ENCODE measurements around the gene PLCB4.

Gene PLCB4

DNA sequence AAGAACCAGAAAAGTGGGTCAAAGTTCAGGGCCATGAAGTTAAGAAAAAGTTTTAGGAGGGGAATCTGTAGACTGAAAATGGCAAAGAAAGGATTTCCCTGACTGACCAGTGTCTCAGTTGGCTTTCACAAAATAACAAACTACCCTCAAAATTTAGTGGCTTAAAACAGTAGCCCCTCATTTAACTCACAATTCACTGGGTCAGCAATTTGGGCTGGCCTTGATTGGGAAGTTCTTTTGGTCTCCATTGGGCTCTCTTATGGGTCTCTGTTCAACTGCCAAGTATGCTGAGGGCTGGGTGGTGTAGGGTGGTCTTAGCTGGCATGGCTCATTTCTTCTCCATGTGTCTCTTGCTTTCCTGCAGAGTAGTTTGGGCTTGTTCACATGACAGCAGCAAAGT is 161.5 kb downstream of the PLCB4 start:
- no peak for DNase-seq

DNA sequence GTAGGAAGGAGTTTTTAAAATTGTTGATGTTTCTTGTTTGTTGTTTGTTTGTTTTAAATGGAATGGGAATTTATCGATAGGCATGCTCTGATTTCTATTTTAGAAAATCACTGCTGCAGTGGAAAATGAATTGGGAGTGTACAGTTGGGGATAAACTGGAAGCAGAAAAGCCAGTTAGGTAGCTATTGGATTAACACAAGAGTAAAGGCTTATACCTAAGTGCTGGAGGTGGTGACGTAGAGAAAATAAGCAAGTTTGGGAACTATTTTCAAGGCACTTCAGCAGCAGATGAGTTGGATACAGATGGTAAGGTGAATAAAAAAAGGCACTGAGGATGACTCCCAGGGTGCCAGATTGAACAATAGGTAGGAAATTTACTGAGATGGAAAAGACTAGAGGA is 164.9 kb downstream of the PLCB4 start:
- no peak for DNase-seq

DNA sequence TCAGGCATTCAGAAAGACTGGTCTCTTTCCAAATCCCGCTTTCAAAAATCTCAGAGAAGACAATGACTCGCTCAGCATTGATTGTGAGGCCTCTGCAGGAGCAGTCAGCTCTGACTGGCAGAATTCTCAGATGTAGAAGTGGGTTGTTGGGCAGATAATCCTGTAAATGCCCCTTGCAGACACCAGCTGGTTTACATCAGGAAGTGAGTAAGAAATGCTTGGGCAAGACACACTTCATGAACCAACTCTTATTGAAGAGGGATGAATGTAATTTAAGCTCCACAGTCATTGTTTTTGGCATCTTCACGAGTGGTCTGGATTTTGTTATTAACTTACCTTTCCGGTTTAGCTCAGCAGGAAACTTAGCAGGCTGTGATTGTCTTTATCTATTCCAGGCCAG is 166.6 kb downstream of the PLCB4 start:
- no peak for DNase-seq

DNA sequence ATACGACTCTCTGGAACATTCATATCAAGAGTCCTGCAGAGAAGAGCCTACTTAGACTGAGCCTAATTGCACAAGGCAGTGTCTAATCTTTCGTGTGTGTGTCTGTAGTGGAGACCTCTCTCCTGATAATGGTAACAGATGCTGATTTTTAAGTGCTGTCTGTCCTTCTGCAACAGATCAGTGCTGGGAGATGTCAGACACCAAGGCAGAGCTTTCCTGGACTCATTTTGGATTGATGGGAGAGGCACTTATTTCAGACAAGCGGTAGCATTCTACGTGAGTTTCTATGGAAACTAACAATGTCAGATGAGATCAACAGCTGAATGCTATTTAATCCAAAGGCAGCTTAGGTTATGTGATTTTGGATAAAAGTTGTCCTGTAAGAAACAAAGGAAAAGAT is 167.6 kb downstream of the PLCB4 start:
- DNase-seq: no peak

DNA sequence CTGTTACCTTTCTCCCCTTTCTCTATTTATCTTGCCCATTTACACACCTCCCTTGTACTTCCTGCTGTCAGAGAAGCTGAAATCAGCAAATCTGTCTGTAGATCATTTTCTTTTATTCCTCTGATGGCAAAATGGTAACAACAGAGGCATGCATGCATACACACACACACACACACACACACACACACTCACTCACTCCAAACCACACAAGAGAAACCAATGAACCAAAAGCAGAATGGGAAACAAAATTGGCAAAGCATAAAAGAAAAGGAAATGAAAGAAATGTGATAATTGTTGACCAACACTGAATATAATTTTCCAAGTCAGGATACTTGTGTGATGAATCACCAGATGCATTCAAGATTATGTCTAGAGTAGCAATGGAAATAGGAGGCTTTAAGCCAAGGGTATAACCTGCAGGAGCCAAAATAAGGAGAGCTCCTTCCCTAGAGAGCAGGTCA is 172.4 kb downstream of the PLCB4 start:
- no peak for DNase-seq

DNA sequence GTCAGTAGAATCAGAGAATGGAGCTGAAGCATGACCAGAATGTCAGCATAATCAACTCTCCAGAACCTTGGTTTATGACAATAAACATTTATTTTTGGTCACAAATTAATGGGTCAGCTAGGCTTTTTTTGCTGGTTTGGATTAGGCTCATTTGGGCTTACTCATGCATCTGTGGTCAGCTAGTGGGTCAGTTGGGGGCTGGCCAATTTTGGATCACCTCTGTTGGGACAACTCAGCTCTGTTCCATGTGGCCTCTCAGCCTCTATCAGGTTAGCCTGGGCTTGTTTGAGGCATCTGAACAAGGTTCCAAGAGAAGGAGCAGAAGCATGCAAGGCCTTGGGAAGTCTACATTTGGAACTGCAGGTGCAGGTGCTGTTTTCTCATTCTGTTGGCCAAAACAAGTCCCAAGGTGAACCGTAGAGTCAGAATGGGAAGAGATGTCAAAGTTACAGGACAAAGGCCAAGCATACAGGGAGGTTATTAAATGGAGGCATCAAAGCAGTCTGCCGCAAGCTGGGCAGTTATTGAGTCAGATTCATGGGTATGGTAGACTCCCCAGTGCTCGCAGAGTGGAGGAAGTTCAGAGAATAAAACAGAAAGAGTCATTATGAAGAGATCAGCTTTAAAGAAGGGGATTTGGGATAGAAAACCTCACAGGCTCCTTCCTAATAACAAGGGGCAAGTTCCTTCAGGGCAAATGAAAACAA is 173.0 kb downstream of the PLCB4 start:
- no peak for DNase-seq

DNA sequence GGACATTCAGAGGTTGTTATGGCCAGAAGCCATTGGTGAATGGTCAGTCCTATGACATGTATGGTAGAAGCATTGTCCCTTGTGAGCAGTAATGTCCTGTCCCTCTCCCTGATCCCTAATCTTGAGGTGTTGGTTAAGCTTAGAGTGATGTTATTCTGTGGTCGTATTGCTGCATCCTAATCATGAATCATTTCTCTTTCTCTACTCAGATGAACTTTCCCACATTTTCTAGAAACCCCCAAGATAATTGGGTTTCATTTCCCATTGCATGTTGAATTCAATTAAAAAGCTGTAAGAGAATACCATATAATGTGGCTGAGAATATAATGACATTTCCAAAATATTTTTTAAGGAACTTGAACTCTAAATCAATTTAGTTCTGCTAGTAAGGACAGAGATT is 175.1 kb downstream of the PLCB4 start:
- no peak for DNase-seq

DNA sequence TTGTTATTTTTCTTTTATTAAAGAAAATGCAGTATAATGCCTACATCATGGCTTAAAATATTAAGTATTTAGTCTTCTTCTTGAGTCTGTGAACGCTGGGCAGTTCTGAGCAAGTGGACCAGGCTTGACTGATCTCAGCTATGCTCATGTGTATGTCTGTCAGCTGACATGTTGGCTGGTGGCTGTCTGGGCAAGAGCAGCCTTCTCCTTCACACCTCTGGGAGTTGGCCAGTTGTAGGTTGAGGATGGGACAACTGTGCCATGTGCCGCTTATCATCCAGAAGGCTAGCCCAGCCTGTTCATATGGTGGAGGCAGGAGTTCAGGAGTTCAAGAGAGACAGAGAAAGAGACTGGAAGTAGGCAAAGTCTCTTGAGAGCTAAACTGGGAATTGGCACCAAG is 175.9 kb downstream of the PLCB4 start:
- DNase-seq: no peak

DNA sequence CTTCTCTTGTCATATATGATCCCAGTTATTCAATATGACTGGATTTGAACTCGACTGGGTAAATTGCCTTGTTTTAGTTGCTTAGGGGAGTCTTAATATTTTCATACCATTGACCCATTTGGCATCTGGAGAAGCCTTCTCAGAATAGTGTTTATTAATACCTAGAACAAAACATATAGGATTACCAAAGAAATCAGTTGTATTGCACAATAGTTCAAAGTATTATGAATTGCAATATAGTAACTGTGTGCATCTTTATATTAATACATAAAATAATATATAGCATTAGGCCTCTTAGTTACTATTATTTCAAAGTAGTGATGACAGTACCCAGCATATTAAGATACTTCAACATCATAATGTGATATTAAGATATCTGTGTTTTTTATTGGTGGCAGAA is 177.8 kb downstream of the PLCB4 start:
- DNase-seq: no peak

DNA sequence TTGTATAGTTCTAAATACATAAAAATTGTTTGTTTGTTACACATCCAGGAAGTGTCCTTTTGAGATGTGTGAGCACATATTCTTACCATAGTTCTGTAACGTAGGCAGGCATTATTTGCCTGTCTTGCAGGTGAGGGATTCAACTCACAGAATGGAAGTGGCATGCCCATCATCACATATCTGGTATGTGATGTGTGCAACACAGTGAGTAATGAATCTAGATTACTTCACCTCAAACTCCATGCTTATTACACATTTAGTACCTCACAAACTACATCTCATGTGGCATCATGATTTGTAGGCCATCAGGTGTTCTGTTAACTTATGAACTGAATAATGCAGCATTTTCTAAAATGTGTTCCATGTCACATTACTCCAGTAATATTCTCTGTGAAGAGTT is 181.6 kb downstream of the PLCB4 start:
- no peak for DNase-seq

DNA sequence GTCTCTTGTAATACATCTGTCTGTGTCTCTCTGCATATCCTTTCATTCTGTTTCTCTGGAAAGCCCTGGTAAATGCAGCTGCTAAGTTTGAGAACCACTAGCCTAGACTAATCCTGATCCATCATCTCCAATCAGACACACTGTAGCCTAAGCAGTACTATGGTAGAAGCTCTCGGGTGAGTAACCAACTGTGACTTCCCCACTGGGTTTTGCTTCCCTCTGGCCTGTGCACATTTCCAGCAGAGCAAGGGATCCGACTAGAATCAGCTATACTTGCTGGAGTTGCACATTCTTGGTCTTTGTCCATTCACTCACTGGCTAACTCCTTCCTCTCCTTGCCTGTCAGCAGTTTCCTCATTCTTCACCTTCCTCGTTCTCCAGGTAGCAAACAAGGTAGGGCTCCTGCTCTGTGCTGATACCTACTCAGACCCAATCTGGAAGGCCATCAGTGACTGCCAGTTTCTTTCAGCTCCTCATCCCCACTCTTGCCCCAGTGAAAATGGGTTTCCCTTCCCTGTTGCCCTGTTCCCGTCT is 184.2 kb downstream of the PLCB4 start:
- no peak for DNase-seq

DNA sequence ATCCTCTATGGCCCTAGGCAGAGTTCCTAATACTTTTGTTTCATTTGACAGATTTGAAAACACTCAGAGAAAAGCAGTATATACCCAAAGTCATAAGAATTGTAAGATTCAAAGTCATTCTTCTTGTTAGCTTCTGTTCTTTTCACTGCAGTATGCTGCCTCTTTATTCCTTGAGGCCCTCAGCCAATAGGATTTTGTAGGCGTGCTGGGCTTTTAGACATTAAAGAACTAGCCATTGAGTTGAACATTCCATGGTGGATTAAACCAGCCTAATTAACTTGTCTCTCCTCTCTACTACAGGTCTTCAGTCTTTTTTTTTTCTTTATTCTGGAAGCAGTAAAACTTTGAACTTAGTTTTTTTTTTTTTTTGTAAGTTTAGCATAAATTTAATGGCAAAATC is 186.3 kb downstream of the PLCB4 start:
- DNase-seq: no peak

DNA sequence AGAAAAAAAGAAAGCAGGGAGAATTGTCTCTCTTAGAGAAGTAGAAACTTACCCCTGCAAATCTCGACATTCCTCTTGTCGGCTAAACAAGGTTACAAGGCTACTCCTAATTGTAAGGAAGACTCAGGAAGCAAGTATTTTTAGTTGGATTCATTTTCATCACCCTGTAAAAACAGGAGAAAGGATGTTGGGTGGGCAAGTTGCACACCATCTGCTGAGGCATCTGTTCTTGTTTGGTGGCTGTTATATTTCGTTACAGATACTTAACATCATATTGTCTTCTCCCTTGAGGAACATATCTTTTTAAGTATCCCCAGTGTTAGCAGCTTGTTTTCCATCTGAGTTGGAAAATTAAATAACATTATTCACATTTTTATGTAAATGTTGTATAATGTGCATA is 187.5 kb downstream of the PLCB4 start:
- DNase-seq: no peak

DNA sequence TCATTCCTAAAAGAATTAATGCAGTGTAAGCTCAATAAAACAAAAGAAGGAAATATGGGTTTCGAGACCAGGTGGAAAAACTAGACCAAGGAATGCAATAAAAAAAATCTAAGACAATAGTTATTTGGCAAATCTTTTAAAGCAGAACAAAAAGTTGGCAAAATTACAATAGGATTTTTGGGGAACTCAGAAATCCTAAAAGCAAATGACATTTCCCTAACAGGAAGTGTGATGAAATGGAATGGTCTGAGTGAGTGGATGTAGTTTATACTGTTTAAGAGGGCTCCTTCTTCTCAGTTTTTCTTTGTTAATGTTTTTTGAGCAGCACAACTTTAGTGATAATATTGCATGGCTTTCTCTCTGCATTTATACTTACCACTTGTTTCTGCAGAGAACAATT is 190.0 kb downstream of the PLCB4 start:
- DNase-seq: no peak

DNA sequence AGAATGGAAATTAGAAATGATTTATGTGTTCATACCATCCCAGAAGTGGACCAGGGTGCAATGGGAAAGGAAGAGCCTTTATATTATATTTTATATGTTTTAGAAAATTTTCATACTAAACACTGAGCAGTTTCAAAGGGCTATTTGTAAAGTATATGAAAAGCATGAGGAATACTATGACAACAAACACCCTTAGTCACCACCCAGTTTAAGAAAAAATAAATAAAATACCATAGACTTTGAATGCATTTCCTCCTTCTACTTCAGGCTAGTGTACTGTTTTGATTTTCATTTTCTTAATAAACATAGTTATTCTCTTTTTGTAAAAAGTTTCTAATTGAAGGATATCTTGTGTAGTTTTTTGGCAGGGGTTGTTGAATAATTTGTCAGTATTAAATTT is 191.1 kb downstream of the PLCB4 start:
- no peak for DNase-seq

DNA sequence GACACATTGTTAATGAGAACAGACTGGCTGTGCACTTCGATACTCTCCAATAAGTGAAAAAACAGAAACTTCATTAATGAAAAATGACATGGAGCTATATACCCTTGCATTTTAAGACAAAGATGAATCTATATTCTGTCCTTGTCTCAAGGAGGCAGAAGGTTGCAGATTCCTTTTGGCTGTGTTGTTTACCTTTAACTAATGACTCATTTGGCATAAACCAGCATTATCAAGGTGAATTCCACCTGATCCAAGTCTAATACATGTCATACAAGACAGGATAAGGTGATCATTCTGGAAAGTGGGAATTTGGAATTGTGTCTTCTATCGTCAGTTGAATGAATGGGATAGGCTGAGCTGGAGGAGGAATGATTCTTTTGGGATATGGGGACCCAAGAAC is 192.9 kb downstream of the PLCB4 start:
- no peak for DNase-seq

DNA sequence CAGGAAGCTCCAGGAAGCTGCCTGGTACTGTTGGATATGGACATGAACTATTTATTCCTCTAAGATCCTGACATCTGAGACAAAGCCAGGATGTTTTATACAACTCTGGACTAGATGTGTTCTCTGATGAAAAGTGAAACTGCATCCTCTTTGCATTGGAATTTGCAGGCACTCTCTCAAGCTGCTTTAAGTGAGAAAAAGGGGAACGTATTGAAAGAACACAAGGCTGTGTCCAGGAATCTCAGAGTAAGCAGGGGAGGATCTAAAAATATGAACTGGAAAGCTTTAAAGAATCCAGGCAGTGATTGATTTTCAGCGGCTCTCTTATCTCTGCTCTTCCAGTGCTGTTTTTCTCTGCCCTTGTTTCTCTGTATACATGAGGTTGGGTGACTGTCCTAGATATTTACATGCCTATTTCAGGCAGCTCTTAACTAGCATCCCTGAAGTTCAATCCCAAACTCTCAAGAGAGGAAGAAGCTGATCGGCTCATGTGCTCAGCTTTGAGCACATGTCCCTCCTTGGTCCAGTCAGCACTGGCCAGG is 193.8 kb downstream of the PLCB4 start:
- no peak for DNase-seq

DNA sequence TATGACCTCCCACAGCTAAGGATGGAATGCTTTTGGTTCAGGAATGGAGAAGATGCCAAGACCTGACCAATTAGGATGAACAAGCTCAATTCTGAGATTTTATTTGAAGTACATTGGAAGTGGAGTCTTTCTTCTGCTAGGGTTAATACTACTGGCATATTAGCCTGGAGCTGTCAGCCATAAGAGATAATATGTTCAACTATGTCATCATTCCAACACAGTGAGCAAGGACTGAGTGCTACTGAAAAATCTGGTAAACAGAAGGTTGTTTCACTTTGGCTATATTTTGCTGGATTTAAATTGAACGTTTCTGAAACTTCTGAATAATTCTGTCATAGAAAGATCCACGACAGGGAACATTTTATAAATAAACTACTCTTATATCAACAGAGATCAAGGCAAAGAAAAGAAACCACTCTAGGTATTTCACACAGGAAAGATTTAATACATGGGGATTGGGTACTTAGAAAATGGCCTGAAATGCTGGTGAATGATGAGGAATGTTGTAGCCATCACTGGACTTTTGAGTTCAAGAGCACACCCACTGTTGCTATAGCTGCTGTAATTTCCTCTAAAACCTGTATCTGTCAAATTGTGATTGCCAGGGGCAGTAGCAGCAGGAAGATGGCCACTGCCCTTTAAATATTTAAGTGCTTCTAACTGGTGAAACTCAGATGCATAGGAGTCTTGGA is 200.5 kb downstream of the PLCB4 start:
- DNase-seq: no peak

DNA sequence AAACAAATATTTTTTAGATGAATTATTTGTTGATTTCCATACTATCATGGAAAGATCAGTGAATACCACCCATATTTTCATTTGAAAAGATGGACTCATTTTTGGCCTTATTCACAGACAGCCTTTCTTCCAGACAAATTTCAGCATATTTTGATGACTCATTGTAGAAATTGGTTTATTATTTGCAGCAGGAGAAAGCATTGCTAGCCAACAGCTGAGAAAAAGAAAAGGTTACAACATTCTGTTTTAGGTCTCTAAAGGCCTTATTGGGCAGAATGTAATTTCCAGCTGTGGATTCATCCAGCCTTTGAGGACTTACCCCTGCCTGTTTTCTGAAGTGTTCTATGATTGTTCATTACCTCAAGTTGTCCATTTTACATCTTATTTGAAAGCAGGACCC is 201.9 kb downstream of the PLCB4 start:
- no peak for DNase-seq

DNA sequence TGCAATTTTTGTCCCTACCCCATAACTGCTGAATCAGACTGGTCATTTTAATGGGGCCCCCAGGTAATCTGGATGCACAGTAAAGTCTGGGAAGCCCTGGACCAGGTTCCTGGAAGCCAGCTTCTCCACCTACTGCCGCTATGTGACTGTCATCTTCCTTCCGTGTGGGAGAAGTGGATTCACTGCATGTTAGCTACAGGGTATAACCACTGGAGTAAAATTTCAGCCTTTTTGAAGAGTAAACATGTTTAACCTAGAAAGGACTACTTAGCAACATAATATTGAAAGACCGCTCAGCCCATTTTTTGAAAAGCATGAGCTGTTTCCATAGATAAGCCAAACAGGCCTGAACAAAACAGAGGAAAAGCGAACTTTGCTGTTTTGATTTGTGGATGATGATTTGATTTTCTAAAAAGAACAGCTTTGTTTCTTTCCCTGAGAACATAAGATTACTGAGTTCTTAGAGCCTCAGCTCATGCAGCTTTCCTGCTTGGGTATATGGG is 208.1 kb downstream of the PLCB4 start:
- DNase-seq: no peak

DNA sequence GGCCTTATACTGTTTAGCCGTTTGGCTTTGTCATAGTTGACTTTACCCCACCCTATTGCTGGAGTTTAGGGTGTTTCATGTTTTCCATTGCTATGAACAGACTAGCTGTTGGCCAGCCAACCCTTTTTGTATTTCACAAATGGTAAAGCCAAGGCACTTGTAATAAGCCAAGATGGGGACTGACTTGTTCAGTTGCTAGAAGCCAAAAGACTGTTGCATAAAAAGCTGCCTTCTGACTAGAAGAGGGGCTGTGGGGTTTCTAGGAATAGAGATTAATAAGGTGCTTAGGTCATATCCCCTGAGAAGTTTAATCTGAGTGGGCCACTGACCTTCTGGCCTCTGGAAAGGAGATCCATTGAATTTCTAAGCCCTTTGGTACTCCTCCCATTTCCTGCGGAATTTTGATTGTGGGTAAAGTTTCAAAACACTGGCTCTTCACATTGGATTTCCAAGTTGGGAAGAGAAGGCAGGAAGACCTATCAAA is 211.1 kb downstream of the PLCB4 start:
- DNase-seq: peak; percentile 39

DNA sequence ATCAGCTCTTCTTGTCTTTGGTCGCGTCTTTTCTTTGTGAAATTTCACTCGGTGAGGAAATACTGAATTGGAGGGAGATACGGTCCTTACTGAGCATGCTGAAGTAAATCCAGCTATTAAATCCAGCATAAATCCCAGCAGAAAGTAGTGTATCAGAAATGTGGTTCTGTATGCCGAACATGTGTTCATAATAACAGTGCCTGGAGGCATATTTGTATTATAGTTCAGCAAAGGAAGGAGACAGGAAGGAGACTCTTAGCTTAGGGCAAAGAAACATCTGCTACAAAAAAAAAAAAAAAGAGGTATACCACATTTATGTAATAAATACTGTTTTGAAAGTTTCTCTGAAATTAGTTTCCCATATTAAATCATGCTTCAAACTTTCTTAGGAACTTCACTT is 211.8 kb downstream of the PLCB4 start:
- no peak for DNase-seq

DNA sequence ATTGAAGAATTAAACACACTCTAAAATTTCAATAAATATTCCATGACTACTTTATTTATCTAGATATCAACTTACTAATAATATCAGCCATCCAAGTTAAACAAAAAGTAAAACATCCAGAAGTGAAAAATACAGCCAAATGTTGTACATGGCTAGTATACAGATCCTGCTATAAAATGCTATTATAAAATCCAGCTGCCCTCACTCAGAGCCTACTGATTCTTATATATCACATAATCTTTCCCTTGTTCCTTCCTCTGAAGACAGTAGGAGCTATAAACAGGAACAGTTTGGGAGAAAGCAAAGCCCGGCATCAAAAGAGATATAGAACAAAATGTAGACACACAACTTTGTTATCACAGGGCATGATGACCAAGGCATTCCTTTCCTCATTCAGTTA is 212.9 kb downstream of the PLCB4 start:
- no peak for DNase-seq

DNA sequence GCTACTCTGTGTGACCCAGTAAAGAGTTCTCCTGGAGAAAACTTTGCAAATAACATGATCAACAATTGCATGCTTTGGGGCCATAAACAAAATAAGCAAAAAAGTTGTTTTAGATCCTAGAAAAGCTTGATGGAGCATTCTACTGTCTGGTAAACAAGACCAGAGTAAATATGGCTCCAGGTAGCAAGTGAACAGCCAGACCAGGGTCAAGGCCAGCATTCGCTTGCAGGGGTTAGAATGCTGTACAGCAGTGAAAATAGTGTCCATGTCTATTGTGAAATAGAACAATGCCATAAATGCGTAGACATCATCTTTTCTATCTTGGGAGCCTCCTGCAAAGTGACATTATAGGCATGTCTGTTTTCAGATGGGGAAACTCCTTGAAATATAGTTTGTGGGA is 216.7 kb downstream of the PLCB4 start:
- DNase-seq: no peak
